WTC11 (cell line): ENCODE data around the gene RAET1E.
A peak's percentile ranks its signal among the peaks of the same experiment; 100 is the strongest.

ENCODE experiments used
- ARID4B ChIP-seq: sonication (generic); formaldehyde crosslinking; IDR thresholded peaks from 2 replicates; pipeline ENCODE4 v1.8.0; 2023; ENCODE audit warnings: missing genetic modification reagents, mild to moderate bottlenecking, borderline replicate concordance
- CTCF ChIP-seq: fragments of 200-600 bp; IDR thresholded peaks from 2 replicates; pipeline ENCODE4 v1.8.0; 2022; ENCODE audit warnings: antibody characterized with exemption
- E2F1 ChIP-seq: sonication (generic); formaldehyde crosslinking; IDR thresholded peaks from 2 replicates; pipeline ENCODE4 v1.8.0; 2022; ENCODE audit warnings: mild to moderate bottlenecking, missing genetic modification reagents
- ESRRA ChIP-seq: sonication (generic); formaldehyde crosslinking; IDR thresholded peaks from 2 replicates; pipeline ENCODE4 v1.8.1; 2022; ENCODE audit warnings: mild to moderate bottlenecking, missing genetic modification reagents, borderline replicate concordance
- IRF1 ChIP-seq: sonication (generic); formaldehyde crosslinking; IDR thresholded peaks from 2 replicates; pipeline ENCODE4 v1.8.0; 2023; ENCODE audit warnings: missing genetic modification reagents
- JUN ChIP-seq: sonication (generic); formaldehyde crosslinking; IDR thresholded peaks from 2 replicates; pipeline ENCODE4 v1.8.0; 2023; ENCODE audit warnings: mild to moderate bottlenecking, missing genetic modification reagents
- NR1H2 ChIP-seq: sonication (generic); formaldehyde crosslinking; IDR thresholded peaks from 2 replicates; pipeline ENCODE4 v1.9.0; 2021; ENCODE audit warnings: mild to moderate bottlenecking, moderate library complexity, missing genetic modification reagents
- SP1 ChIP-seq: sonication (generic); formaldehyde crosslinking; conservative IDR thresholded peaks from 2 replicates; pipeline ENCODE4 v1.8.1; 2022; ENCODE audit warnings: missing genetic modification reagents
- USF2 ChIP-seq: sonication (generic); formaldehyde crosslinking; IDR thresholded peaks from 2 replicates; pipeline ENCODE4 v1.8.1; 2023; ENCODE audit warnings: mild to moderate bottlenecking, missing genetic modification reagents, moderate library complexity
- TF ChIP-seq, protein P1 (sequence below): sonication (generic); formaldehyde crosslinking; IDR thresholded peaks from 2 replicates; pipeline ENCODE4 v1.8.0; 2022; ENCODE audit warnings: mild to moderate bottlenecking, missing genetic modification reagents
- TF ChIP-seq, protein P2 (sequence below): sonication (generic); formaldehyde crosslinking; conservative IDR thresholded peaks from 2 replicates; pipeline ENCODE4 v1.8.1; 2023; ENCODE audit warnings: mild to moderate bottlenecking, low read depth, missing genetic modification reagents, moderate library complexity

DNA sequence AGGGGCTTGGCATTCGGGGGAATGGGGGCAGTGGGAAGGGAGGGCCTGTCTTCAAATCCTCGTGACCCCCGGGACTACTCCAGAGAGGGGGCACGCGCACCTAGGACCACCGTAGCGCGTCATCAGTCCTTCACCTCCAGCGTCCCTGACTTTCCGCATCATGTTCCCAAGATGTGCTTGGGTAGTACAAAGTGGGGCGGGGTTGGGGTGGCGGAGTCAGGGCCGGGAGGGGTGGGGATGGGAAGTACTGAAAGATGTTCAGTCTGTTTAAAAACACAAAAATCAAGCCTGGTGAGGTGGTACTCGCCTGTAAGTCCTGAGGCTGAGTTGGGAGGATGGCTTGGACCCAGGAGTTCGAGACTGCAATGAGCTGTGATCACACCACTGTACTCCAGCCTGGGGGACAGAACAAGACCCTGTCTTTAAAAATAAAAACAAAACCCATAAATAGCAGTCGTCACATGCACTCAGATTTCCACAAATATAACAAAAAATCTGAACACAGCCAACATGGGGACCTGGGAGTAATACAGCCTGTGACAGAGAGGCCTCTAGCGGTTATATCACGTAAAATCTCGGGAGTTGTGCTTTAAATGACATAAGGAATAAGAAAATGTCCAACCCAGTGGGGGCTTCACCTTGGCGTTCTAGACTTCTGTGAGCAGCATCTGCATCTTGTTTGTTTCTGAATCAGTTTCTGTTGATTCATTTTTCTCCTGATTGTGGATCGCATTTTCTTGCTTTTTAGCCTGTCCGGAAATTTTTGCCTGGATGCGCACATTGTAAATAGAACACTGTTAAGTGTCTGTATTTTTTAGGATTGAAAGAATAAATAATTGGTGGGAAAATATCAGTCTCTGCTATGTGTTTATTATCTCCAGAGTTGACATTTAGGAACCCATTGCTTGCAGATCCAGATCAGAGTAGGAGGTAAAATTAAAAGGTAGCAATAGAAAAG lies 33.1 kb downstream of the RAET1E start:
- TF ChIP-seq, protein P1, sequence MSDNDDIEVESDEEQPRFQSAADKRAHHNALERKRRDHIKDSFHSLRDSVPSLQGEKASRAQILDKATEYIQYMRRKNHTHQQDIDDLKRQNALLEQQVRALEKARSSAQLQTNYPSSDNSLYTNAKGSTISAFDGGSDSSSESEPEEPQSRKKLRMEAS: peak; percentile 70
- TF ChIP-seq USF2 (no peak), NR1H2 (CRISPR knock-in tag) (no peak), ARID4B (CRISPR knock-in tag) (no peak; the same call in 1 of the 2 replicates), CTCF (0 out of 2 replicates have a peak, but pooled peaks have one; percentile 20), SP1 (CRISPR knock-in tag) (no peak), IRF1 (no peak), ESRRA (CRISPR knock-in tag) (no peak), JUN (CRISPR knock-in tag) (no peak), E2F1 (CRISPR knock-in tag) (no peak)
- TF ChIP-seq, protein P2, sequence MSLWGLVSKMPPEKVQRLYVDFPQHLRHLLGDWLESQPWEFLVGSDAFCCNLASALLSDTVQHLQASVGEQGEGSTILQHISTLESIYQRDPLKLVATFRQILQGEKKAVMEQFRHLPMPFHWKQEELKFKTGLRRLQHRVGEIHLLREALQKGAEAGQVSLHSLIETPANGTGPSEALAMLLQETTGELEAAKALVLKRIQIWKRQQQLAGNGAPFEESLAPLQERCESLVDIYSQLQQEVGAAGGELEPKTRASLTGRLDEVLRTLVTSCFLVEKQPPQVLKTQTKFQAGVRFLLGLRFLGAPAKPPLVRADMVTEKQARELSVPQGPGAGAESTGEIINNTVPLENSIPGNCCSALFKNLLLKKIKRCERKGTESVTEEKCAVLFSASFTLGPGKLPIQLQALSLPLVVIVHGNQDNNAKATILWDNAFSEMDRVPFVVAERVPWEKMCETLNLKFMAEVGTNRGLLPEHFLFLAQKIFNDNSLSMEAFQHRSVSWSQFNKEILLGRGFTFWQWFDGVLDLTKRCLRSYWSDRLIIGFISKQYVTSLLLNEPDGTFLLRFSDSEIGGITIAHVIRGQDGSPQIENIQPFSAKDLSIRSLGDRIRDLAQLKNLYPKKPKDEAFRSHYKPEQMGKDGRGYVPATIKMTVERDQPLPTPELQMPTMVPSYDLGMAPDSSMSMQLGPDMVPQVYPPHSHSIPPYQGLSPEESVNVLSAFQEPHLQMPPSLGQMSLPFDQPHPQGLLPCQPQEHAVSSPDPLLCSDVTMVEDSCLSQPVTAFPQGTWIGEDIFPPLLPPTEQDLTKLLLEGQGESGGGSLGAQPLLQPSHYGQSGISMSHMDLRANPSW (CRISPR knock-in tag): no peak
